C4-2B (cell line): ENCODE data around the gene HSPBP1.

Source experiments
- H3K27ac ChIP-seq: fragments of 450-650 bp; 2 replicates; pipeline ENCODE4 v1.5.1; 2017
- CTCF ChIP-seq: fragments of 450-650 bp; conservative IDR thresholded peaks from 2 replicates; pipeline ENCODE4 v1.5.1; 2017; ENCODE audit warnings: mild to moderate bottlenecking
- ZFX ChIP-seq: fragments of 450-650 bp; IDR thresholded peaks from 2 replicates; pipeline ENCODE4 v1.6.1; 2017

The HSPBP1 gene

GRCh38 chr19:55270172-55270942 lies 9.6 kb downstream of the HSPBP1 start:
- no peak for TF ChIP-seq CTCF
- no peak for TF ChIP-seq ZFX

GRCh38 chr19:55269299-55269698 lies 10.6 kb downstream of the HSPBP1 start:
- TF ChIP-seq ZFX (no peak), CTCF (no peak)
- H3K27ac ChIP-seq, result no peak overlapping the region

More at GRCh38 chr19:55270172-55270942, 9.6 kb downstream of the HSPBP1 start:
- H3K27ac ChIP-seq, result no peak overlapping the region

GRCh38 chr19:55266840-55267239 lies 13.1 kb downstream of the HSPBP1 start:
- TF ChIP-seq CTCF, result no peak
- TF ChIP-seq ZFX, result no peak
- no peak overlapping the region for H3K27ac ChIP-seq

GRCh38 chr19:55266404-55266803 lies 13.5 kb downstream of the HSPBP1 start:
- TF ChIP-seq CTCF (no peak), ZFX (no peak)
- no peak overlapping the region for H3K27ac ChIP-seq

GRCh38 chr19:55265723-55266386 lies 14.1 kb downstream of the HSPBP1 start:
- H3K27ac ChIP-seq, result no peak overlapping the region
- TF ChIP-seq ZFX (no peak), CTCF (no peak)

GRCh38 chr19:55265173-55265572 lies 14.7 kb downstream of the HSPBP1 start:
- no peak overlapping the region for H3K27ac ChIP-seq
- TF ChIP-seq ZFX, result no peak
- no peak for TF ChIP-seq CTCF

GRCh38 chr19:55264531-55264930 lies 15.4 kb downstream of the HSPBP1 start:
- no peak overlapping the region for H3K27ac ChIP-seq
- TF ChIP-seq CTCF (no peak), ZFX (no peak)
